Type B pancreatic cell (in vitro differentiated cells): ENCODE measurements around the gene MAP3K14. TPM values are rescaled to one million over a fixed set of nuclear protein-coding genes. Genes with fewer than 3 reads are reported as not detected.
A peak's percentile ranks its signal among the peaks of the same experiment; 100 is the strongest.

Experiments used
- DNase-seq: peaks from one replicate; pipeline ENCODE4 v3.0.0; 2021; ENCODE audit warnings: mixed read lengths; ENCODE audit not compliant: unreplicated experiment; ENCODE audit errors: extremely low spot score
- H3K27ac Mint-ChIP-seq: 2 replicates; pipeline ENCODE4 v1.8.0; 2021; ENCODE audit warnings: mild to moderate bottlenecking, mixed read lengths
- H3K27me3 Mint-ChIP-seq: 2 replicates; pipeline ENCODE4 v1.8.0; 2021; ENCODE audit warnings: mixed read lengths
- H3K36me3 Mint-ChIP-seq: 2 replicates; pipeline ENCODE4 v1.8.0; 2021; ENCODE audit warnings: mixed read lengths
- H3K4me1 Mint-ChIP-seq: one replicate; pipeline ENCODE4 v1.8.0; 2021; ENCODE audit warnings: mixed read lengths; ENCODE audit not compliant: unreplicated experiment
- H3K4me3 Mint-ChIP-seq: 2 replicates; pipeline ENCODE4 v1.8.0; 2021; ENCODE audit warnings: mild to moderate bottlenecking, mixed read lengths
- H3K9me3 Mint-ChIP-seq: 2 replicates; pipeline ENCODE4 v1.8.0; 2021; ENCODE audit warnings: mixed read lengths
- total RNA-seq: library from RNA; stranded (reverse); gene quantifications from 2 replicates; pipeline ENCODE4 v1.2.1, GENCODE V29; 2021; ENCODE audit warnings: low replicate concordance
- TF ChIP-seq, protein P1 (sequence below): fragments of 200-600 bp; sonication (generic); conservative IDR thresholded peaks from 2 replicates; pipeline ENCODE4 v1.5.0; 2021; ENCODE audit warnings: antibody characterized with exemption, mild to moderate bottlenecking

MAP3K14 gene
- total RNA-seq, 1 donor from 2014 or later, result 10.4 TPM

GRCh38 chr17:45224671-45225050, 92.2 kb downstream of the MAP3K14 start:
- H3K36me3 Mint-ChIP-seq, result no peaks in the 10 kb centered on the region
- H3K27ac Mint-ChIP-seq, result no peak overlapping the region
- DNase-seq, result no peak
- H3K4me3 Mint-ChIP-seq, result no peak overlapping the region
- no peaks in the 10 kb centered on the region for H3K4me1 Mint-ChIP-seq
- H3K27me3 Mint-ChIP-seq, result peaks cover 57% of the 10 kb centered on the region
- no peaks in the 10 kb centered on the region for H3K9me3 Mint-ChIP-seq
- TF ChIP-seq, protein P1, sequence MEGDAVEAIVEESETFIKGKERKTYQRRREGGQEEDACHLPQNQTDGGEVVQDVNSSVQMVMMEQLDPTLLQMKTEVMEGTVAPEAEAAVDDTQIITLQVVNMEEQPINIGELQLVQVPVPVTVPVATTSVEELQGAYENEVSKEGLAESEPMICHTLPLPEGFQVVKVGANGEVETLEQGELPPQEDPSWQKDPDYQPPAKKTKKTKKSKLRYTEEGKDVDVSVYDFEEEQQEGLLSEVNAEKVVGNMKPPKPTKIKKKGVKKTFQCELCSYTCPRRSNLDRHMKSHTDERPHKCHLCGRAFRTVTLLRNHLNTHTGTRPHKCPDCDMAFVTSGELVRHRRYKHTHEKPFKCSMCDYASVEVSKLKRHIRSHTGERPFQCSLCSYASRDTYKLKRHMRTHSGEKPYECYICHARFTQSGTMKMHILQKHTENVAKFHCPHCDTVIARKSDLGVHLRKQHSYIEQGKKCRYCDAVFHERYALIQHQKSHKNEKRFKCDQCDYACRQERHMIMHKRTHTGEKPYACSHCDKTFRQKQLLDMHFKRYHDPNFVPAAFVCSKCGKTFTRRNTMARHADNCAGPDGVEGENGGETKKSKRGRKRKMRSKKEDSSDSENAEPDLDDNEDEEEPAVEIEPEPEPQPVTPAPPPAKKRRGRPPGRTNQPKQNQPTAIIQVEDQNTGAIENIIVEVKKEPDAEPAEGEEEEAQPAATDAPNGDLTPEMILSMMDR, result no peak

DNA sequence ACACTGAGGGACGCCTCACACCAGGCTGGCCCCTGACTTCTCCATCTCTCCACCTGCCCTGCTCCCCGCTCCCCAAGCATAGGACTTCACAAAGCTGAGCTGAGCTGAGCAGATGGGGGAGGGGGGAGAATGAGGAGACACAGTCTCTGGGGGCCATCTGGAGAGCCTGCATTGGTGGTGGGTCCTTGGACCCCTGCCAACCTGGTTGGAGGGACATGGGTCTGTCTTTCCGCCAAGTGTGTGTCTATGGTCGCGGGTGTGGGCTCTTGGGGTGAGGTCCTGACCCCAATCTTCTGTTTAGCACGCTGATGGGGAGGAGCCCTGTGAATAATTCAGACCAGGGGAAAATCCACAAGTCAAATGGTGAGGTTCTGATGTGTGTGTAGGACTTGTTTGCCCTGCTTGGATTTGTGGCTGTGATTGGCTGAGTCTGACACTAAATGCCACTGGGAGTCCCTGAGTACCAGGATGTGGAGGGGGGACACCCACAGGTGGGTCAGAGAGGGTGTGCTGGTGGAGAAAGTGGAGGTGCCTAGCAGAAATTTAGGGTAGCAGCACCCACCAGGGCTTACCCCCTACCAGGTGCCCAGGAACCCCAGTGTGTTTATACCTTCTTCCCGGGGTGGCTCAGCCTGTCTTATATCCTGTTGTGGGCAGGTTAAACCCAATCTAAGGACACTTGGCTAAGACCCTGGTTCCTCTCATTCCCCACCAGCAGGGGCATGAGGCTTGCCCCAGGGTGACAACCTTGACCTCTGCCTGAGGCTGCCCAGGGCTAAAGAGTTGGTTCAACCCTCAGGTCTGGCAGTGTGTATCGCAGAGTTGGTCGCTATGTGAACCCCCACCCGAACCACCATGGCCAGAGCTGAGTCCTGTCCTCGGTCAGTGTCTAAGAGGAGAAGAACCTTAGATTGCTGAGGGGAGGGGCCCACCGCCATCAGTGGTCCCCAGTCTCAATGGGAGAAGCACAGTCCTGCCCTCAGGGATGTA, 93.0 kb downstream of the MAP3K14 start:
- peak overlapping the region; percentile 35 for H3K4me3 Mint-ChIP-seq
- H3K27me3 Mint-ChIP-seq, result peaks cover 64% of the 10 kb centered on the region
- no peaks in the 10 kb centered on the region for H3K9me3 Mint-ChIP-seq
- no peak for DNase-seq
- TF ChIP-seq, protein P1, result no peak
- H3K36me3 Mint-ChIP-seq, result no peaks in the 10 kb centered on the region
- H3K4me1 Mint-ChIP-seq, result peaks cover 3% of the 10 kb centered on the region
- H3K27ac Mint-ChIP-seq, result no peak overlapping the region

- peak overlapping the region; percentile 68 for H3K4me3 Mint-ChIP-seq
- no peaks in the 10 kb centered on the region for H3K9me3 Mint-ChIP-seq
- no peak for DNase-seq
- TF ChIP-seq, protein P1, result no peak
- H3K36me3 Mint-ChIP-seq, result no peaks in the 10 kb centered on the region
- peaks cover 5% of the 10 kb centered on the region for H3K4me1 Mint-ChIP-seq
- H3K27me3 Mint-ChIP-seq, result peaks cover 66% of the 10 kb centered on the region
- no peak overlapping the region for H3K27ac Mint-ChIP-seq
Observed at GRCh38 chr17:45222996-45223538, 93.8 kb downstream of the MAP3K14 start.

- no peak for DNase-seq
- H3K27ac Mint-ChIP-seq, result no peak overlapping the region
- H3K27me3 Mint-ChIP-seq, result peaks cover 66% of the 10 kb centered on the region
Observed at GRCh38 chr17:45222289-45222995, 94.4 kb downstream of the MAP3K14 start.

DNA sequence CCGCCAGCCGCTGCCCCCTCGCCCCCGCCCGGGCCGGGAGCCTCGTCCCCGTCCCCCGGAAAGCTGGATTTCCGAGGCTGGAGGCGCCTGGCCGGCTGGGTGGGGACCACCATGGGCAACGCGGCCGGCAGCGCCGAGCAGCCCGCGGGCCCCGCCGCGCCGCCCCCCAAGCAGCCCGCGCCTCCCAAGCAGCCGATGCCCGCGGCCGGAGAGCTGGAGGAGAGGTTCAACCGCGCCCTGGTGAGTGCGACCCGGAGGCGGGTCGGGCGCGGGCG, 94.9 kb downstream of the MAP3K14 start:
- Mint-ChIP-seq H3K27ac (no peak overlapping the region), H3K9me3 (no peaks in the 10 kb centered on the region), H3K36me3 (no peaks in the 10 kb centered on the region), H3K27me3 (peaks cover 68% of the 10 kb centered on the region), H3K4me1 (peaks cover 5% of the 10 kb centered on the region), H3K4me3 (no peak overlapping the region)
- no peak for DNase-seq
- TF ChIP-seq, protein P1, result no peak

More at GRCh38 chr17:45222289-45222995, 94.4 kb downstream of the MAP3K14 start:
- no peaks in the 10 kb centered on the region for H3K9me3 Mint-ChIP-seq
- peak overlapping the region; percentile 77 for H3K4me3 Mint-ChIP-seq
- H3K36me3 Mint-ChIP-seq, result no peaks in the 10 kb centered on the region
- H3K4me1 Mint-ChIP-seq, result peaks cover 5% of the 10 kb centered on the region
- TF ChIP-seq, protein P1, result no peak
